CD4-positive, alpha-beta T cell (primary cell): Measurements from ENCODE around the gene CORO1C. TPM values are rescaled to one million over a fixed set of nuclear protein-coding genes. Genes with fewer than 3 reads are reported as not detected.
"Not testable (repeated sequence)": the region's sequence is repeated elsewhere in the genome, so short reads cannot be mapped to it uniquely, and the experiment has no call there.

Experiments used
- ATAC-seq: fragments of 200-7000 bp; cut with Tn5 transposase; one replicate; pipeline ENCODE4 v1.10.0; 2022; ENCODE audit warnings: mild to moderate bottlenecking; ENCODE audit not compliant: poor library complexity
- CTCF ChIA-PET: fragments of 350-600 bp; sonication (Branson Sonifier 250); formaldehyde crosslinking; loops from one replicate; lab custom pipeline; 2021; ENCODE audit warnings: antibody characterized with exemption, inconsistent platforms; lab: Charles Lee
- POLR2A ChIA-PET: fragments of 350-600 bp; sonication (Branson Sonifier 250); formaldehyde crosslinking; loops from one replicate; lab custom pipeline; 2021; ENCODE audit warnings: antibody characterized with exemption, inconsistent platforms; lab: Charles Lee
- DNase-seq, 14 experiments: peaks; one replicate each; pipeline ENCODE4 v3.0.0-alpha.2; 2013 to 2020; ENCODE audit warnings: mixed read lengths in 2 of 14
- H3K27ac ChIP-seq, 2 donors: one replicate each; pipeline versions ENCODE4 v1.5.1 to v1.7.0; 2013; ENCODE audit warnings: low read length in 2 of 2, low read depth in 1 of 2, mild to moderate bottlenecking in 1 of 2
- H3K27me3 ChIP-seq, 2 experiments: 1 replicate in 1 of 2; 2 replicates in 1 of 2; pipeline versions ENCODE4 v1.6.1 to v1.7.0; 2013; ENCODE audit warnings: low read length in 2 of 2, control low read depth in 1 of 2, mild to moderate bottlenecking in 1 of 2, moderate library complexity in 1 of 2; ENCODE audit not compliant: insufficient read depth in 2 of 2, control insufficient read depth in 1 of 2
- H3K36me3 ChIP-seq: one replicate; pipeline ENCODE4 v1.6.1; 2013; ENCODE audit warnings: low read length, control low read depth; ENCODE audit not compliant: insufficient read depth
- H3K4me1 ChIP-seq: one replicate; pipeline ENCODE4 v1.6.1; 2013; ENCODE audit warnings: low read length, control low read depth; ENCODE audit not compliant: insufficient read depth
- H3K4me3 ChIP-seq: one replicate; pipeline ENCODE4 v1.5.1; 2013; ENCODE audit warnings: mild to moderate bottlenecking, low read length, moderate library complexity
- H3K9me3 ChIP-seq, 2 experiments: 1 replicate in 1 of 2; 2 replicates in 1 of 2; pipeline versions ENCODE4 v1.6.1 to v1.7.0; 2013; ENCODE audit warnings: low read length in 2 of 2, mild to moderate bottlenecking in 2 of 2, control low read depth in 1 of 2, moderate library complexity in 1 of 2; ENCODE audit not compliant: control insufficient read depth in 1 of 2, insufficient read depth in 1 of 2
- H3K27ac Mint-ChIP-seq: one replicate; pipeline ENCODE4 v1.8.0; 2020; ENCODE audit warnings: mixed read lengths
- H3K27me3 Mint-ChIP-seq: one replicate; pipeline ENCODE4 v1.8.0; 2021; ENCODE audit warnings: mixed read lengths
- H3K36me3 Mint-ChIP-seq: one replicate; pipeline ENCODE4 v1.8.0; 2021; ENCODE audit warnings: low read depth, mixed read lengths
- H3K4me1 Mint-ChIP-seq: one replicate; pipeline ENCODE4 v1.8.0; 2021; ENCODE audit warnings: low read depth, mixed read lengths
- H3K4me3 Mint-ChIP-seq: one replicate; pipeline ENCODE4 v1.8.0; 2020; ENCODE audit warnings: mild to moderate bottlenecking, mixed read lengths
- H3K9me3 Mint-ChIP-seq: one replicate; pipeline ENCODE4 v1.8.0; 2020; ENCODE audit warnings: mixed read lengths
- CTCF ChIP-seq: fragments of 200-600 bp; IDR thresholded peaks from one replicate; pipeline ENCODE4 v1.8.0; 2022; ENCODE audit warnings: antibody characterized with exemption, mild to moderate bottlenecking
- intact Hi-C, 2 experiments: fragments of 100-400 bp; cut with DNase I in 1 of 2; cut with micrococcal nuclease in 1 of 2; formaldehyde crosslinking; loops; one replicate each; pipeline versions ENCODE4 v1.15.1 to v1.9.0; 2023 to 2025; cut with DNase I, micrococcal nuclease
- total RNA-seq, 174 experiments: library from RNA in 2 of 174; stranded (reverse) in 2 of 174; gene quantifications; one replicate each; pipeline ENCODE4 v1.2.3 and lab custom pipeline; 2021 to 2026

CORO1C gene
- total RNA-seq, 2 experiments from 2014 or later: 6.7 to 7.4 TPM

GRCh38 chr12:108752387-108752786 lies 21.1 kb upstream of the CORO1C start:
- CTCF ChIA-PET: interaction anchor here (1.0 kb wide), 1 partner anchor 88 kb away, joined by 3 read pairs; no protein-coding TSS in a partner anchor
- POLR2A ChIA-PET: no interaction called here
- no peak overlapping the region for H3K27ac ChIP-seq
- H3K36me3 ChIP-seq: no peaks in the 10 kb centered on the region
- no peaks in the 10 kb centered on the region for H3K36me3 Mint-ChIP-seq
- H3K9me3 Mint-ChIP-seq: no peaks in the 10 kb centered on the region
- no peak overlapping the region for H3K27ac Mint-ChIP-seq
- no peak for DNase-seq
- no peaks in the 10 kb centered on the region for H3K27me3 Mint-ChIP-seq
- no peaks in the 10 kb centered on the region for H3K4me1 Mint-ChIP-seq
- no peaks in the 10 kb centered on the region for H3K4me1 ChIP-seq
- ATAC-seq: no peak
- H3K4me3 Mint-ChIP-seq: no peak overlapping the region
- H3K9me3 ChIP-seq: no peaks in the 10 kb centered on the region
- H3K4me3 ChIP-seq: no peak overlapping the region
- intact Hi-C loops: no loop called here
- H3K27me3 ChIP-seq: no peaks in the 10 kb centered on the region
- no peak for TF ChIP-seq CTCF

GRCh38 chr12:108751821-108752220 lies 20.5 kb upstream of the CORO1C start:
- no peak overlapping the region for H3K4me3 Mint-ChIP-seq
- H3K36me3 Mint-ChIP-seq: no peaks in the 10 kb centered on the region
- no peaks in the 10 kb centered on the region for H3K9me3 Mint-ChIP-seq
- no peak overlapping the region for H3K27ac Mint-ChIP-seq
- no peak for ATAC-seq
- CTCF ChIA-PET: interaction anchor here (0.7 to 1.0 kb wide), 2 partner anchors 13 to 87 kb away, joined by 3 read pairs; no protein-coding TSS in a partner anchor
- POLR2A ChIA-PET: no interaction called here
- DNase-seq: no peak
- H3K27ac ChIP-seq: no peak overlapping the region
- no peak for TF ChIP-seq CTCF
- H3K27me3 ChIP-seq: no peaks in the 10 kb centered on the region
- H3K36me3 ChIP-seq: no peaks in the 10 kb centered on the region
- no peaks in the 10 kb centered on the region for H3K9me3 ChIP-seq
- no peaks in the 10 kb centered on the region for H3K27me3 Mint-ChIP-seq
- no peak overlapping the region for H3K4me3 ChIP-seq
- intact Hi-C loops: no loop called here
- no peaks in the 10 kb centered on the region for H3K4me1 Mint-ChIP-seq
- H3K4me1 ChIP-seq: no peaks in the 10 kb centered on the region

DNA sequence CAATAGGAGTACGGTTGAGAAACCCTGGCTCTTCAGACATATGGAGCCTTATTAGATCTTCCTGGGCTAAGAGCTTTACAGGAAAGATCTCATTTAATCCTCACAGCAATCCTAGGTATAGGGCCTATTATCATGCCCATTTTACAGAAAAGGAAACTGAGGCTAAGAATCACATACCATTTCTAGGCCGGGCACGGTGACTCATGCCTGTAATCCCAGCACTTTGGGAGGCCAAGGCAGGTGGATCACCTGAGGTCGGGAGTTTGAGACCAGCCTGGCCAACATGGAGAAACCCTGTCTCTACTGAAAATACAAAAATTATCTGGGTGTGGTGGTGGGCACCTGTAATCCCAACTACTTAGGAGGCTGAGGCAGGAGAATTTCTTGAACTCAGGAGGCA lies 19.7 kb upstream of the CORO1C start:
- H3K27me3 ChIP-seq, H3K27ac Mint-ChIP-seq, H3K36me3 Mint-ChIP-seq, ATAC-seq, H3K4me1 ChIP-seq, DNase-seq, H3K36me3 ChIP-seq, CTCF ChIA-PET, H3K27me3 Mint-ChIP-seq, H3K9me3 ChIP-seq, H3K4me1 Mint-ChIP-seq, intact Hi-C loops, H3K27ac ChIP-seq, POLR2A ChIA-PET, H3K4me3 ChIP-seq, H3K4me3 Mint-ChIP-seq, H3K9me3 Mint-ChIP-seq: not testable (repeated sequence)

GRCh38 chr12:108750526-108750925 lies 19.2 kb upstream of the CORO1C start:
- no peak overlapping the region for H3K27ac ChIP-seq

More at GRCh38 chr12:108750526-108750925, 19.2 kb upstream of the CORO1C start:
- DNase-seq (no peak), ATAC-seq (no peak)
- H3K4me3 Mint-ChIP-seq: no peak overlapping the region
- H3K4me1 Mint-ChIP-seq: no peaks in the 10 kb centered on the region
- ChIA-PET CTCF (no interaction called here), POLR2A (no interaction called here)
- H3K27ac Mint-ChIP-seq: no peak overlapping the region
- no peaks in the 10 kb centered on the region for H3K36me3 Mint-ChIP-seq
- H3K27me3 ChIP-seq: no peaks in the 10 kb centered on the region
- no peaks in the 10 kb centered on the region for H3K9me3 ChIP-seq
- H3K4me1 ChIP-seq: no peaks in the 10 kb centered on the region
- intact Hi-C loops: no loop called here
- H3K36me3 ChIP-seq: no peaks in the 10 kb centered on the region
- H3K27me3 Mint-ChIP-seq: no peaks in the 10 kb centered on the region
- H3K9me3 Mint-ChIP-seq: no peaks in the 10 kb centered on the region
- no peak for TF ChIP-seq CTCF
- H3K4me3 ChIP-seq: no peak overlapping the region
